NCI-H2081 (cell line): ENCODE results near the gene PKN1.

Source experiments
- DNase-seq, 2 experiments: peaks; one replicate each; lab custom pipeline; 2025; lab: John Stamatoyannopoulos, UW

Gene PKN1

DNA sequence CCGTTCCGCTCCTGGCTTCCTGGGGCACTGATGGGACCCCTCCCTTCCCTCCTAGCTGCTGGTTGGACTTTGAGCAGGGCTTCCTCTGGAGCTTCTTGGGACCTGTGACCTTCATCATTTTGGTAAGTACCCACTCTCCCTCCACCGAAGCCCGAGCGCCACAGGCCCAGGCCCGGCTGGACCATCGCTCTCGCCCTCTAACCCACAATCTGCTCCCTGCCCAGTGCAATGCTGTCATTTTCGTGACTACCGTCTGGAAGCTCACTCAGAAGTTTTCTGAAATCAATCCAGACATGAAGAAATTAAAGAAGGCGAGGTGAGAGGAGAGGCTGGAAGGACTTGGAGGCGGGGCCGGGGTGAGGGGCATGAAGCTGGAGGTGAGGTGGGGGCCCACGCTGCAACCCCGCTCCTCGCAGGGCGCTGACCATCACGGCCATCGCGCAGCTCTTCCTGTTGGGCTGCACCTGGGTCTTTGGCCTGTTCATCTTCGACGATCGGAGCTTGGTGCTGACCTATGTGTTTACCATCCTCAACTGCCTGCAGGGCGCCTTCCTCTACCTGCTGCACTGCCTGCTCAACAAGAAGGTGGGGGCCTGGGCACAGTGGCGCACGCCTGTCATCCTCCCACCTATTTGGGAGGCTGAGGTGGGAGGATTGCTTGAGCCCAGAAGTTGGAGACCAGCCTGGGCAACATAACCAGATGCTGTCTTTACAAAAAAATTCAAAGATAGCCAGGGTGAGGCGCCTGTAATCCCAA is 26.3 kb upstream of the PKN1 start:
- no peak for DNase-seq

DNA sequence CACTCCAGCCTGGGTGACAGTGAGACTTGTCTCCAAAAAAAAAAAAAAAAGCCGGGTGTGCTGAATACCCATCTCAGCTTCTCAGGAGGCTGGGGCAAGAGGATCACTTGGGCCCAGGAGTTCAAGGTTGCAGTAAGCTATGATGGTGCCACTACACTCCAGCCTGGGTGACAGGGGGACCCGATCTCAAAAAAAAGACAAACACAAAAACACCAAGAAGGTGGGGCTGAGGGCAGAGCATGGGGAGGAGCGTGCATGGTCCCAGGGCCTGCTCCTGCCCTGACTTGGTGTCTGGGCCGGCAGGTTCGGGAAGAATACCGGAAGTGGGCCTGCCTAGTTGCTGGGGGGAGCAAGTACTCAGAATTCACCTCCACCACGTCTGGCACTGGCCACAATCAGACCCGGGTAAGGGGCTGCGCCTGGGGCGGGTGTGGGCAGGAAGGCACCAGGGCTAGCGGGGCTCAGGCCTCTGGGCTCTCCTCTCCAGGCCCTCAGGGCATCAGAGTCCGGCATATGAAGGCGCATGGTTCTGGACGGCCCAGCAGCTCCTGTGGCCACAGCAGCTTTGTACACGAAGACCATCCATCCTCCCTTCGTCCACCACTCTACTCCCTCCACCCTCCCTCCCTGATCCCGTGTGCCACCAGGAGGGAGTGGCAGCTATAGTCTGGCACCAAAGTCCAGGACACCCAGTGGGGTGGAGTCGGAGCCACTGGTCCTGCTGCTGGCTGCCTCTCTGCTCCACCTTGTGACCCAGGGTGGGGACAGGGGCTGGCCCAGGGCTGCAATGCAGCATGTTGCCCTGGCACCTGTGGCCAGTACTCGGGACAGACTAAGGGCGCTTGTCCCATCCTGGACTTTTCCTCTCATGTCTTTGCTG is 25.3 kb upstream of the PKN1 start:
- no peak for DNase-seq

DNA sequence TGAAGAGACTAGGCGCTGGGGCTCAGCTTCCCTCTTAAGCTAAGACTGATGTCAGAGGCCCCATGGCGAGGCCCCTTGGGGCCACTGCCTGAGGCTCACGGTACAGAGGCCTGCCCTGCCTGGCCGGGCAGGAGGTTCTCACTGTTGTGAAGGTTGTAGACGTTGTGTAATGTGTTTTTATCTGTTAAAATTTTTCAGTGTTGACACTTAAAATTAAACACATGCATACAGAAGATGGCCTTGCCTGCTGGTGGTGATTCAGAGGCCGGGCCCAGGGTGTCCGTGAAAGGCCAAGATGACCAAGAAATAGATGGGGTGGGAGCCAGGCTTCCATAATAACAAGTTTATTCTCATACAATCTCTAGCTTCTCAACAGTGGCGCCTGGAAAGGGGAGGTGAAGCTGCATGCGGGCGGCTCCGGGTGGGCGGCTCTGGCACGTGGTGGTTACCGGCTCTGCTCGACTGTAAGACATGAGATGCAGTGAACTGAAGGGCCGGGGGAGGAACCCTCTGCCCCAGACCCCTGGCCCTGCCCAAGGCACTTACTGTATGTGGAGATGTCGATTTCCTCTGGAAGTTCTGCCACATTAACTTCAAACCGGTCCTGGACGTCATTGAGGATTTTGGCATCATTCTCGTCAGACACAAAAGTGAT is 24.5 kb upstream of the PKN1 start:
- DNase-seq, result no peak

DNA sequence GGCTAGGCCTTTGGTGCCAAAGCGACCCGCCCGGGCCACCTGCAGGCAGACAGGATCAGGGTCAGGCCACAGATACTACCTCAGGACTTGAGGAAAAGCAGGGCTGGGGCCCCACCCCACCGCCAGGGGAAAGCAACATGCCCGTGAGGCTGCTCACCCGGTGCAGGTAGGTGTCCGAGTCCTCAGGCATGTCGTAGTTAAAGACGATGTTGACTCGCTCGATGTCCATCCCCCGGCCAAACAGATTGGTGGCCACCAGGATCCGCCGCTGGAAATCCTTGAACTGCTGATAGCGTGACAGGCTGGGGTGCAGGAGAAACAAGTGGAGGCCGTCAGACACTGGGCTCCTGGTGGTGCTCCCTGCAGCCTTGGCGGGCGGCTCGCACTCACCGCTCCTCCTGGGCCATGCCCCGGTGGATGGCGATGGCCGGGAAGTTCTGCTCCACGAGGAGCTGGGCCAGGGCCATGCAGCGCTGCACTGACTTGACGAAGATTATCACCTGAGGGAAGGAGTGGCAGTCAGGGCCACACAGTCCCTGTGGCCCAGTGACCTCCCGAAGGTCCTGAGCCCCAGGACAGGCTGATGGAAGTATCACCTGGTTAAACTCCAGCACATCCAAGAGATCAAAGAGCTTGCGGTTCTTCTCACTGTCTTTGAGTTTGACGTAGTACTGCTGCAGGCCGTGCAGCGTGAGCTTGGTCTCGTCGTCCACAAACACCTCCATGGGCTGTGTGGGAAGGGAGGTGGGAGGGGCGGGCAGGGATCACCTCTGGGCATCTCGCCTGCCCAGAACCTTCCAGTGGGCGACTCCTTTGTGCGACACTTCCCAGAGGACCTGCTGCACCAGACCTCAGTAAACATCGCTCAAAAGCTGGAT is 23.7 kb upstream of the PKN1 start:
- no peak for DNase-seq

DNA sequence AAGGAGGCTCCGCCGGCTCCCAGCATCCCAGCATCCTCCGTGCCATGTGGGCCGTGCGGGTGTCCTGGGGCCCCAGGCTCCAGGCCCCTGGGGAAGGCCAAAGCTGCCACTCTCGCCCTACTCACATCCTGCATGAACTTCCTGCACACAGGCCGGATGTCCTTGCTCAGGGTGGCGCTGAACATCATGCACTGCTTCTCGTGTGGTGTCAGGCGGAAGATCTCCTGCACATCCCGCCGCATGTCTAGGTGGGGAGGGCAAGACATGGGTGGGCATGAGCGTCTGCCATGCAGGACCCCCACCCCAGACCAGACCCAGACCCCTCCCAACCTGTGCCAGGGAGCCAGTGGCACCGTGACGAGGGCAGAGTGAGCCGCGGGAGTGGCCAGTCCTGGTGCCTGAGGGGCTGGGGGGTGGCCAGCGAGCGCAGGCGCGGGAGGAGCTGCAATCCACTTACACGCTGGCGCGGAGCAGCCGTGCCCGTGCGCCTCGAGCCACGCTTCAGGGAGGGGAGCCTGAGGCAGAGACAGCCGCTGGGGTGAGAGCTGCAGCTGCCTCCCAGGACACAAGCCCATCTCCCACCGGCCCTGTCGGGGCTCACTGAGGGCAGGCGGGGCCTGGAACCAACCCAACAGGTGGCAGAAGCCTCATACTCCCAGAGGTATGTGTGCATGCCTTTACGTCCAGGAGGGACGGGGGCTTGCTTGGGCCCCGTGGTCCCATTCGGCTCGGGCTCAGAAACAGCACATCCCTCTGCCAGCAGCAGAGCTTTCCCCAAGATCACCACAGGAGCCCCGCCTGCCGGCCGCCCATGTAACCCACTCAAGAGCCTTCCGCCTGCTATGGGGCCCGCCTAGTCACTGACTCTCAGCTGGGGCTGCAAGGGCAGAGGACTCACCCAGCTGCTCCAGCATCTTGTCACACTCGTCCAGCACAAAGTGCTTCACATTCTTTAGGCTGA is 22.7 kb upstream of the PKN1 start:
- DNase-seq, result no peak

DNA sequence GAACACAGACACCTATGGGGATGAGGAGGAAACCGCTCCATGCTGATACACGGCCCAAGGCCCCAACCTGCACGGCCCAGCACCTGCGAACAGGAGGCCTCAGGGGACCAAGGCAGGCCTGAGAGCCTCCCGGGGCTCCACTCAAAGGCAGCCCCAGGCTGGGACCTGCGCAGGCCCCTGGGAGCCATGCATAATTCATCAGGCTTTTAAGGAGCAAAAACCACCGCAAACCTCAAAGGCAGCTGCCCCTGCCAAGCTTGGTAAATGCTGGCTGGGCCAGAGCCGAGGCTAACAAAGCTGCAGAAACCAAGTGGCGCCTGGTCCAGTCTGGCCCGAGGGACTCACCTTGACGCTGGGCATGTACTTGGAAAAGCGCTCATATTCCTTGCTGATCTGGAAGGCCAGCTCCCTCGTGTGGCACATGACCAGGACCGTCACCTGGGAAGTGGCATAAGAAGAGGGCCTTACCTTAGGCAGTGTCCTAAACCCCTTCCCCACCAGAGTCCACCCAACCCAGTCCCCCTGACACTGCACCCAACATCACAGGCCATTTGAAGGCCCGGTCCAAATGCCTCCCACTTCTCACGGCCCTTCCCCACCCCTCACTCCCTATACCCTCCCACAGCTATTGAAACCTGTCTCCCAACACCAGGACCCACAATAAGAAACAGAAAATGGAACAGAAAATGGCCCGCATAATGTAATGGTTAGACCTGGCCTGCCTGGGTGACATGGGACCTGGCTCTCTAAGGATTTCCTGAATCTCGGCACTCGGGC is 21.8 kb upstream of the PKN1 start:
- DNase-seq, result no peak

DNA sequence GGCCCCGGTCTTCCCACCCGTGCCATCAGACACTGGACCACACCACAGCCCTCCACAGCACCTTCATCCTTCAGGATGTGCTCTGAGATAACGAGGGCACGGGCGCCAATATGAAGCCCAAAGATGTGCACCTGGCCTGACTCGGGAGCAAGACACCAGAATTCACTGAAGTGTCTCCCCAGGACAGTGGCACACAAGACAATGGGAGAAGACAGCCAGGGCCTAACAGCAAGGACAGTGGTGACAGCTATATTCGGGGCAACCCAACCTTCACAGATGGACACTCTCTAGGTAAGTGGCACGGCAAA is 21.2 kb upstream of the PKN1 start:
- DNase-seq, result no peak

DNA sequence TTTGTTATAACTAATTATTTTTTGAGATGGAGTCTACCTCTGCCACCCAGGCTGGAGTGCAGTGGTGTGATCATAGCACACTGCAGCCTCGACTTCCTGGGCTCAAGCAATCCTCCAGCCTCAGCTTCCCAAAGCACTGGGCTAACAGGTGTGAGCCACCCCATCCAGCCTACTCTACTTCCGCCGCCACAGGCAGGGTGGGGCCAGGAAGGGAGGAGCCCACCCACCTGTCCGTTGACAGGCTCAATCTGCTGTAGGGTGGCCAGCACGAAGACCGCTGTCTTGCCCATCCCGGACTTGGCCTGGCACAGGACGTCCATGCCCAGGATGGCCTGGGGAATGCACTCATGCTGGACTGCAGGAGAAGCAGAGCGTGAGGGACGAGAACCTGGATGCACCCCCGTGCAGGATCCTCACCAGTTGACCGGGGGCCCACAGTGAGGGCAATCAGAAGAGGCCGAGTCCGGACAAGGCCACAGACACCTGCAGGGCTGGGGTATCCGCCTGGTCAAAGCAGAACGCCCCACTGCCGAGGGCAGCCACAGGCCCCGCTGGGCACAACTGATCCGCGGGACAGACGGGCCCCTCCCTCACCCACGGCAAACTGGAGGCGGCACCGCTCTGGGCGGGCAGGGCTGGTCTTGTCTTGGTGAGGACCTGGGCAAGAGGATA is 20.6 kb upstream of the PKN1 start:
- DNase-seq, result no peak

DNA sequence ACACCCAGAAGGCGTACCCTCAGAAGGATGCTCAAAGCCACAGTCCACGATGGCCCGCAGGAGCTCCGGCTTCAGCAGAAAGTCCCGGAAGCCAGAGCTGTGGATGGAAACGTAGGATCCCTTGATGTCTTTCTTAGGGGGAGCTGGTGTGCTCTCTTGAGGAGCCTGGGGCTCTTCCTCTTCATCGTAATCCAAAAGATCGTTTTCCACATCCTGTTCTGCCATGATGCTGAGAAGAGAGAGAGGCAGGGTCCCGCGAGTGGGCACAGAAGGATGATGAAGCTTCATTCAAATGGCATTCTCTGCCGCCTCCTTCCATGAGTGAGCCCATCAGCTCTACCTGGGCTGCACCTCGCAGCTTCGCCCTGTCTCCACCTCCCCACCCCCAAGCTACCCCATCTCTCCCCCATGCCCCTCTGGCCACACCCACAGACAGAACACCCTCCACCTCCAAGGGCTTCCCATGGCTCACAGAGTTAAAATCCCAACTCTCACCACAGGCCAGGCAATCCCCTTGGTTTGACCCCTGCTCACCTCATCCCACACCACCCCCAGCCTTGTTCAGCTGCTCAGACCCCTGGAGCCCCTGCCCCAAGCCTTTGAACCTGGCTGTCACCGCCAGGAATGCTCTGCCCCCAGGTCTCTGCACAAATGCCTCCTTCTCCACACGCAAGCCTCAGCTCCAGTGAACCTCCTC is 20.0 kb upstream of the PKN1 start:
- DNase-seq, result no peak

DNA sequence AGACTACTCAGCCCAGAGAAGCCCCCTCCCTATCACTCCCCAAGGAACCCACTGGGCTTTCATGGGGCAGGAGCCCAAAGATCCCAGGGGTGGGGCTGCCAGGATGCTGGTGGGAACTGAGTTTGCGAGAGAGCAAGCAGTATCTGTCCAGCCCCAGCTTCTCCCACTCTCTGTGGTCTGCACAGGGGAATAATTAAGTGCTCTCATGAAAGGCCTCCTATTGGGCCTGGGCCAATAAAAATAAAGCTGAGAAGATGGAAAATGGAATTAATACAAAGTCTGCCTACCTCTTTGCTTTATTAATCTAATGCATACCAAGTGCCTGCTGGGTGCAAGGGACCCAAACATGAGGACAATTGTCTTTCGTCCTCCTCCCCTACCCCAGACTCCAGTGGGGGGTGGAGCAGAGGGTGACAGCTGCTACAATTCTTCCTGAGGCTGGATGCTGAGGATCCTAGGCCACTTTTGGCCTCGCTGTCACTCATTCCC is 19.4 kb upstream of the PKN1 start:
- no peak for DNase-seq

DNA sequence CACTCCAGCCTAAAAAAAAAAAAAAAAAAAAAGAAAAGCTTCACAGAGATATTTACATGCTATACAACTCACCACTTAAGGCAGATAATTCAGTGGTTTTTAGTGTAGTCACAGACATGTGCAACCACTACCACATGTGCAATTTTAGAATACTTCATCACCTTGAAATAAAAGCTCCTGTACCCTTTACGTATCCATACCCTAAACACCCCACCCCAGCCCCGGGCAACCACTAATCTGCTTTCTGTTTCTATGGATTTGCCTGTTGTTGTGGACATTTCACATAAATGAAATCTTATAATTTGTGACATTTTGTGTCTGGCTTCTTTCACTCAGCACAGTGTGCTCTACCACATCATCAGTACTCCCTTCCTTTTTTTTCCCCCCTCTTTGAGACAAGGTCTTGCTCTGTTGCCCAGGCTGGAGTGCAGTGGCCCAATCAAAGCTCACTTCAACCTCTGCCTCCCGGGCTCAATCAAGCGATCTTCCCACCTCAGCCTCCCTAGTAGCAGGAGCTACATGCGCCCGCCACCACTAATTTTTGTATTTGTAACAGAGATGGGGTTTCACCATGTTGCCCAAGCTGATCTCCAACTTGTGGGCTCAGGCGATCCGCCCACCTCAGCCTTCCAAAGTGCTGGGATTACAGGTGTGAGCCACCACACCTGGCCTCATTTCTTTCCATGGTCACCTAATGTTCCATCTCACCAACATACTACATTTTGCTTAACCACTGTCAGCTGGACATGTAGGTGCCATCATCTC is 18.0 kb upstream of the PKN1 start:
- DNase-seq, result no peak

DNA sequence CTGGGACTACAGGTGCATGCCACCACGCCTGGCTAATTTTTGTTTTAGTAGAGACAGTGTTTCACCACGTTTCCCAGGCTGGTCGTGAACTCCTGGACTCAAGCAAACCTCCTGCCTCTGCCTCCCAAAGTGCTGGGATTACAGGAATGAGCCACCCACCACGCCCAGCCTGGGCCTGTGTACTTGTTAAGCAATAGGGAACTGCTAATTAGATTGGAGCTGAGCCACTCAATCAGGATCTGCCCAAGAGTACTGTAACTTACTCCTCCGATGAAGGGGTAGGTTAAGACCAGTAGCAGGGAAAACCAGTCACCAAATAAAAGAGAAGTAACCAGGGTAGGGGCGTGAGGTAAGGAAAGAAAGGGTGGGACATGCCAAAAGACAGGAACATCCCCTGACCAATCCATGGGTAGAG is 16.3 kb upstream of the PKN1 start:
- no peak for DNase-seq

DNA sequence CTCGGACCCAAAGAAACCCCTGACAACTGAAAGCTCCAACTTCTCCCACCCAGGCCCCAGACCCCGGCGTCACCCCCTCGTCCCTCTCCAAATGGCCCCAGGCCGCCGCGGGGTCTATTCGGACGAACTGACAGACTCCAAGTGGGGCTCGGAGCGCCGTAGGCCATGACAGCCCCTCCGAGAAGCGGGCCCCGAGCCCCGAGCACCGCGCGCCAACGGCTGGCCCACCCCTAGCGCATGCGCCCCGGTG is 14.3 kb upstream of the PKN1 start:
- no peak for DNase-seq

DNA sequence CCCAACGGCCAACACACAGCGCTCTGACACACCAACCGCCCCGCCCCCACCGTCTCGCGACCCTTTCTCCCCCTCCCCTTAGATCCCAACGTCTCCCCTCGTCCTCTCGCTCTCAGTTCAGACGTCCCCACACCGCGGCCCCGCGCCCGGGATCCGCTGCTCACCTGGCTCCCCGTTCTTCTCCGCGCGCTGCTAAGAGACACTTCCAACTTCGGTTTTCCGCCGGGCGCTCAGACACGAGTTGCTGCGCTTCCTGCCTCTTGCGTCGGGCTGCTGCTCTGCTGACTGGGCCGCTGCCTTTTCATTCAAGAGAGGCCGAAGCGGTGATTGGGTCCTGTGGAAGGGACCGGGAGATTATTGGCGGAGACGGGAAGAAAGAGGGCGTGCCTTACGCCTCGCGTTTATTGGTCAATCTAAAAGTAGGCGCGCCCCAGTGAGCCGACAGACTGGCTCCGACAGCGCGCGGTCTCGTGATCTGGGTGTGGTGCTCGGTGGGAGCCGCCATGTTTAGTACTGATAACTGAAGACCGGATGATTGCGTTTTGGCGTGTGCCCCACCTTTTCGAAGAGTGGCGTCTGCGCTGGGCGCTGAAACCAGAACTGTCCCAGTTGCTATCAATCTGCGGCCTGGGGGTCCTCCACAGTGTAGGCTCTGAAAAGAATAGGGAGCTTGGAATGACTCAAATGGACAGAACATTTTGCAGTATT is 13.8 kb upstream of the PKN1 start, which contains the start of gene DDX39A:
DDX39A (minus strand) TSS at position 236 of the 708 bp plus-strand sequence. CDS start 6,121 bp downstream, outside the sequence.
- DNase-seq, result peak; percentile 99 to 100

DNA sequence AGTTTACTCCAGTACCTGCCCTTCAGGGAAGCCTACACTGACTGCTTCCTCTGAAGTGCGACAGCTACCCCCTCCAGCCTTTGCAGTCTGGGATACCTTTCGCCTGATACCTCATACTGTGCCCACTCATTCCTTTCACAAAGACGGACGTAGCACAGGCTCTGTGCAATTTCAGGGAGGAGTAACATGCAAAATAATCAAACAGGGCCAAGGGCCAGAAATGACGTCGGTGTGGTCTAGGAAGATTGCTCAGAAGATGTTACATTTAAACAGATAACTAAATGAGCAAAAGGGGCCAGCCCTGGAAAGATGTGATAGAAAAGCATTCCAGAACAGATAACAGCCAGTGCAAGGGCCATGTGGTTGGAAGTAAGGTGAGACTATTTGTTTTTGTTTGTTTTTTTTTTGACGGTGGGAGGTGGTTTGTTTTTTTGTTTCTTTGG is 7.4 kb upstream of the PKN1 start:
- no peak for DNase-seq

DNA sequence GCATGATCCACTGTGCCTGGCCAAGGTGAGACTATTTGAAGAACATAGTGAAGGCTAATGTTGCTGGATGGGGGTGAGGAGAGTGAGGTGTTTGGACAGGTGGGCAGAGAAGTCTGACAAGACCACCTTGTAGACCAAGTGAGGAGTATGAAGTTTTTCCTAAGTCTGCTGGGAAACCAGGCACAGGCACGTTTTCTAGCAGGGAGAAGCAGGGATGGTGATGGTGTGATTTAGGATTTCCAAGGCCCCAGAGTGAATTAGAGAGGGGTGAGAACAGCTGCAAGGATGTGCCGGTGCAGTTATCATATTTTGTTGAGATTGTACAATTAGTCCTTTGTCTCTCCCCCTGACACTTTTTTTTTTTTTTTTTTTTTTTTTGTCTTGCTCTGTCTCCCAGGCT is 5.6 kb upstream of the PKN1 start:
- DNase-seq, result no peak

DNA sequence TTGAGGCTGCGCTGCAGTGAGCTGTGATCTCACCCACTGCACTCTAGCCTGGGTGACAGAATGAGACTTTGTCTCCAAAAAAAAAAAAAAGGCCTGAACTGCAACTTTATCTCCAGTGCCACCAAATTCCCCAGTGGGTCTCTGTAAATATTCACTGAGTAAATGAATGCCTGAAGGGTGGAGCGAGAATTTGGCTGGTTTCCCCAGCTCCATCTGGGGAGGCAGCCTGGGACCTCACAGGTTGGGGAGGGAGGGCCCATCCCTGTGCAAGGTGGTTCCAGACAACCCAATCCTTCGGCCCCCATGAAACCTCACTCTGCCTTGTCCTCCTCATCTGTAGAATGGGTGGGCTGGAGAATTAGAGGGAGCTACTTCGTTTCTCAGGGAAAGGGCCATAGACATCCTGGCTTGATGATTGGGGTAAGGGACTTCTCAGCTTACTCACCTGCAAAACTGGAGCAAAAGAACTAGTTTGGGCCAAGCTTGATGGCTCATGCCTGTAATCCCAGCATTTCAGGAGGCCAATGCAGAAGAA is 4.2 kb upstream of the PKN1 start:
- no peak for DNase-seq
